ENCODE measurements around the gene RETN. TPM values are rescaled to one million over a fixed set of nuclear protein-coding genes. Genes with fewer than 3 reads are reported as not detected.

Gene RETN
- total and polyA plus RNA-seq, 2 experiments from 2014 or later: not detected

DNA sequence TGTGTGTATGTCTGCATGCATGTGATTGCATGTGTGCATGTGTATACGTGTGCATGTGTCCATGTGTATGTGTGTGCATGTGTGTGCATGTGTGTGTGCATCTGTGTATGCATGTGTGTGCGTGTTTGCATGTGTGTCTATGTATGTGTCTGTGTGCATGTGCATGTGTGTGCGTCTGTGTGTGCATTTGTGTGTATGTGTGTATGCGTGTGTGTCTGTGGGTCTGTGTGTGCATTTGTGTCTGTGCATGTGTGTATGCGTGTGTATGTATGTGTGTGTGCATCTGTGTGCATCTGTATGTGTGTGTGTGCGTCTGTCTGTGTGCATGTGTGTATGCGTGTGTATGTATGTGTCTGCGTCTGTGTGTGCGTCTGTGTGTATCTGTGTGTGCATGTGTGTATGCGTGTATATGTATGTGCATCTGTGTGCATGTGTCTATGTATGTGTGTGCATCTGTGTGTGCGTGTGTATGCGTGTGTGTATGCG is 28.9 kb upstream of the RETN start:
- Histone ChIP-seq H3K27me3 (ENCODE audit: insufficient read depth) (peaks cover 18% of the 10 kb centered on the region), H3K36me3 (ENCODE audit: insufficient read depth) (no peaks in the 10 kb centered on the region), H3K79me2 (replicated peaks; ENCODE audit: insufficient read depth) (no peaks in the 10 kb centered on the region), H3F3A (replicated peaks; ENCODE audit: low read depth) (peaks cover 9% of the 10 kb centered on the region), H3K4me2 (no peak overlapping the region), H2AFZ (no peak overlapping the region), H3K27ac (ENCODE audit: low read depth) (no peak overlapping the region), H3K4me3 (no peak overlapping the region), H3K4me1 (ENCODE audit: insufficient read depth) (no peaks in the 10 kb centered on the region), H3K9me2 (ENCODE audit: insufficient read depth) (no peaks in the 10 kb centered on the region), H4K20me1 (replicated peaks; ENCODE audit: insufficient read depth) (no peaks in the 10 kb centered on the region; the same call in 1 of the 2 replicates)
- ATAC-seq: no peak
- Mint-ChIP-seq H3K27ac (no peak overlapping the region), H3K36me3 (ENCODE audit: low read depth) (no peaks in the 10 kb centered on the region), H3K4me1 (no peaks in the 10 kb centered on the region; the same call in 2 of the 3 replicates), H3K27me3 (ENCODE audit: insufficient read depth, low read depth, poor library complexity) (peaks cover 26% of the 10 kb centered on the region), H3K4me3 (no peak overlapping the region), H3K9me3 (no peaks in the 10 kb centered on the region; the same call in 2 of the 3 replicates)
- TF ChIP-seq NANOG (IDR thresholded peaks at IDR 0.05; ENCODE audit: borderline replicate concordance) (no peak), EZH2 (IDR thresholded peaks at IDR 0.05; ENCODE audit: low read depth, unreplicated experiment) (no peak)
- TF ChIP-seq, protein P1, sequence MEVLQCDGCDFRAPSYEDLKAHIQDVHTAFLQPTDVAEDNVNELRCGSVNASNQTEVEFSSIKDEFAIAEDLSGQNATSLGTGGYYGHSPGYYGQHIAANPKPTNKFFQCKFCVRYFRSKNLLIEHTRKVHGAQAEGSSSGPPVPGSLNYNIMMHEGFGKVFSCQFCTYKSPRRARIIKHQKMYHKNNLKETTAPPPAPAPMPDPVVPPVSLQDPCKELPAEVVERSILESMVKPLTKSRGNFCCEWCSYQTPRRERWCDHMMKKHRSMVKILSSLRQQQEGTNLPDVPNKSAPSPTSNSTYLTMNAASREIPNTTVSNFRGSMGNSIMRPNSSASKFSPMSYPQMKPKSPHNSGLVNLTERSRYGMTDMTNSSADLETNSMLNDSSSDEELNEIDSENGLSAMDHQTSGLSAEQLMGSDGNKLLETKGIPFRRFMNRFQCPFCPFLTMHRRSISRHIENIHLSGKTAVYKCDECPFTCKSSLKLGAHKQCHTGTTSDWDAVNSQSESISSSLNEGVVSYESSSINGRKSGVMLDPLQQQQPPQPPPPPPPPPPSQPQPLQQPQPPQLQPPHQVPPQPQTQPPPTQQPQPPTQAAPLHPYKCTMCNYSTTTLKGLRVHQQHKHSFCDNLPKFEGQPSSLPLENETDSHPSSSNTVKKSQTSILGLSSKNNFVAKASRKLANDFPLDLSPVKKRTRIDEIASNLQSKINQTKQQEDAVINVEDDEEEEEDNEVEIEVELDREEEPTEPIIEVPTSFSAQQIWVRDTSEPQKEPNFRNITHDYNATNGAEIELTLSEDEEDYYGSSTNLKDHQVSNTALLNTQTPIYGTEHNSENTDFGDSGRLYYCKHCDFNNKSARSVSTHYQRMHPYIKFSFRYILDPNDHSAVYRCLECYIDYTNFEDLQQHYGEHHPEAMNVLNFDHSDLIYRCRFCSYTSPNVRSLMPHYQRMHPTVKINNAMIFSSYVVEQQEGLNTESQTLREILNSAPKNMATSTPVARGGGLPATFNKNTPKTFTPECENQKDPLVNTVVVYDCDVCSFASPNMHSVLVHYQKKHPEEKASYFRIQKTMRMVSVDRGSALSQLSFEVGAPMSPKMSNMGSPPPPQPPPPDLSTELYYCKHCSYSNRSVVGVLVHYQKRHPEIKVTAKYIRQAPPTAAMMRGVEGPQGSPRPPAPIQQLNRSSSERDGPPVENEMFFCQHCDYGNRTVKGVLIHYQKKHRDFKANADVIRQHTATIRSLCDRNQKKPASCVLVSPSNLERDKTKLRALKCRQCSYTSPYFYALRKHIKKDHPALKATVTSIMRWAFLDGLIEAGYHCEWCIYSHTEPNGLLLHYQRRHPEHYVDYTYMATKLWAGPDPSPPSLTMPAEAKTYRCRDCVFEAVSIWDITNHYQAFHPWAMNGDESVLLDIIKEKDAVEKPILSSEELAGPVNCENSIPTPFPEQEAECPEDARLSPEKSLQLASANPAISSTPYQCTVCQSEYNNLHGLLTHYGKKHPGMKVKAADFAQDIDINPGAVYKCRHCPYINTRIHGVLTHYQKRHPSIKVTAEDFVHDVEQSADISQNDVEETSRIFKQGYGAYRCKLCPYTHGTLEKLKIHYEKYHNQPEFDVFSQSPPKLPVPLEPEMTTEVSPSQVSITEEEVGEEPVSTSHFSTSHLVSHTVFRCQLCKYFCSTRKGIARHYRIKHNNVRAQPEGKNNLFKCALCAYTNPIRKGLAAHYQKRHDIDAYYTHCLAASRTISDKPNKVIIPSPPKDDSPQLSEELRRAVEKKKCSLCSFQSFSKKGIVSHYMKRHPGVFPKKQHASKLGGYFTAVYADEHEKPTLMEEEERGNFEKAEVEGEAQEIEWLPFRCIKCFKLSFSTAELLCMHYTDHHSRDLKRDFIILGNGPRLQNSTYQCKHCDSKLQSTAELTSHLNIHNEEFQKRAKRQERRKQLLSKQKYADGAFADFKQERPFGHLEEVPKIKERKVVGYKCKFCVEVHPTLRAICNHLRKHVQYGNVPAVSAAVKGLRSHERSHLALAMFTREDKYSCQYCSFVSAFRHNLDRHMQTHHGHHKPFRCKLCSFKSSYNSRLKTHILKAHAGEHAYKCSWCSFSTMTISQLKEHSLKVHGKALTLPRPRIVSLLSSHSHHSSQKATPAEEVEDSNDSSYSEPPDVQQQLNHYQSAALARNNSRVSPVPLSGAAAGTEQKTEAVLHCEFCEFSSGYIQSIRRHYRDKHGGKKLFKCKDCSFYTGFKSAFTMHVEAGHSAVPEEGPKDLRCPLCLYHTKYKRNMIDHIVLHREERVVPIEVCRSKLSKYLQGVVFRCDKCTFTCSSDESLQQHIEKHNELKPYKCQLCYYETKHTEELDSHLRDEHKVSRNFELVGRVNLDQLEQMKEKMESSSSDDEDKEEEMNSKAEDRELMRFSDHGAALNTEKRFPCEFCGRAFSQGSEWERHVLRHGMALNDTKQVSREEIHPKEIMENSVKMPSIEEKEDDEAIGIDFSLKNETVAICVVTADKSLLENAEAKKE (CRISPR knock-in tag; IDR thresholded peaks at IDR 0.05): no peak
- TF ChIP-seq, protein P2, sequence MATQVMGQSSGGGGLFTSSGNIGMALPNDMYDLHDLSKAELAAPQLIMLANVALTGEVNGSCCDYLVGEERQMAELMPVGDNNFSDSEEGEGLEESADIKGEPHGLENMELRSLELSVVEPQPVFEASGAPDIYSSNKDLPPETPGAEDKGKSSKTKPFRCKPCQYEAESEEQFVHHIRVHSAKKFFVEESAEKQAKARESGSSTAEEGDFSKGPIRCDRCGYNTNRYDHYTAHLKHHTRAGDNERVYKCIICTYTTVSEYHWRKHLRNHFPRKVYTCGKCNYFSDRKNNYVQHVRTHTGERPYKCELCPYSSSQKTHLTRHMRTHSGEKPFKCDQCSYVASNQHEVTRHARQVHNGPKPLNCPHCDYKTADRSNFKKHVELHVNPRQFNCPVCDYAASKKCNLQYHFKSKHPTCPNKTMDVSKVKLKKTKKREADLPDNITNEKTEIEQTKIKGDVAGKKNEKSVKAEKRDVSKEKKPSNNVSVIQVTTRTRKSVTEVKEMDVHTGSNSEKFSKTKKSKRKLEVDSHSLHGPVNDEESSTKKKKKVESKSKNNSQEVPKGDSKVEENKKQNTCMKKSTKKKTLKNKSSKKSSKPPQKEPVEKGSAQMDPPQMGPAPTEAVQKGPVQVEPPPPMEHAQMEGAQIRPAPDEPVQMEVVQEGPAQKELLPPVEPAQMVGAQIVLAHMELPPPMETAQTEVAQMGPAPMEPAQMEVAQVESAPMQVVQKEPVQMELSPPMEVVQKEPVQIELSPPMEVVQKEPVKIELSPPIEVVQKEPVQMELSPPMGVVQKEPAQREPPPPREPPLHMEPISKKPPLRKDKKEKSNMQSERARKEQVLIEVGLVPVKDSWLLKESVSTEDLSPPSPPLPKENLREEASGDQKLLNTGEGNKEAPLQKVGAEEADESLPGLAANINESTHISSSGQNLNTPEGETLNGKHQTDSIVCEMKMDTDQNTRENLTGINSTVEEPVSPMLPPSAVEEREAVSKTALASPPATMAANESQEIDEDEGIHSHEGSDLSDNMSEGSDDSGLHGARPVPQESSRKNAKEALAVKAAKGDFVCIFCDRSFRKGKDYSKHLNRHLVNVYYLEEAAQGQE (IDR thresholded peaks at IDR 0.05; ENCODE audit: unreplicated experiment): no peak
- TF ChIP-seq, protein P3, sequence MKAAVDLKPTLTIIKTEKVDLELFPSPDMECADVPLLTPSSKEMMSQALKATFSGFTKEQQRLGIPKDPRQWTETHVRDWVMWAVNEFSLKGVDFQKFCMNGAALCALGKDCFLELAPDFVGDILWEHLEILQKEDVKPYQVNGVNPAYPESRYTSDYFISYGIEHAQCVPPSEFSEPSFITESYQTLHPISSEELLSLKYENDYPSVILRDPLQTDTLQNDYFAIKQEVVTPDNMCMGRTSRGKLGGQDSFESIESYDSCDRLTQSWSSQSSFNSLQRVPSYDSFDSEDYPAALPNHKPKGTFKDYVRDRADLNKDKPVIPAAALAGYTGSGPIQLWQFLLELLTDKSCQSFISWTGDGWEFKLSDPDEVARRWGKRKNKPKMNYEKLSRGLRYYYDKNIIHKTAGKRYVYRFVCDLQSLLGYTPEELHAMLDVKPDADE (IDR thresholded peaks at IDR 0.05): no peak
- no peak for DNase-seq (ENCODE audit: low spot score)
